OCI-LY7 (cell line): Measurements from ENCODE around the gene SDK2. TPM values are rescaled to one million over a fixed set of nuclear protein-coding genes. Genes with fewer than 3 reads are reported as not detected.

Experiments used
- BruUV-seq: library from RNA; stranded (reverse); fragments of 400-500 nt; replicated peaks from 2 replicates; lab custom pipeline; 2021; lab: Mats Ljungman, UMichigan
- CTCF ChIA-PET: fragments of 300-600 bp; sonication (Branson Sonifier 250); formaldehyde crosslinking; loops from one replicate; lab custom pipeline; 2022; ENCODE audit warnings: antibody characterized with exemption; ENCODE audit not compliant: unreplicated experiment; lab: Charles Lee
- POLR2A ChIA-PET: fragments of 300-600 bp; sonication (Branson Sonifier 250); formaldehyde crosslinking; loops from one replicate; lab custom pipeline; 2022; ENCODE audit warnings: antibody characterized with exemption; lab: Charles Lee
- DNase-seq: peaks from one replicate; pipeline ENCODE4 v3.0.0-alpha.2; 2015; ENCODE audit warnings: low spot score
- H2AFZ ChIP-seq: fragments of 200-600 bp; sonication (generic), shearing (Covaris generic); 2 replicates; pipeline ENCODE4 v1.6.1; 2014; ENCODE audit warnings: mild to moderate bottlenecking, antibody characterized with exemption, low read length, moderate library complexity
- H3K27ac ChIP-seq: fragments of 200-600 bp; sonication (generic); 2 replicates; pipeline ENCODE4 v1.5.1; 2014; ENCODE audit warnings: mixed run types, low read depth, mild to moderate bottlenecking, moderate library complexity, low read length, inconsistent platforms; ENCODE audit not compliant: poor library complexity, severe bottlenecking
- H3K36me3 ChIP-seq: fragments of 200-600 bp; sonication (generic); 2 replicates; pipeline ENCODE4 v1.6.1; 2014; ENCODE audit warnings: mild to moderate bottlenecking, antibody characterized with exemption, low read length, moderate library complexity, mixed read lengths; ENCODE audit not compliant: insufficient read depth
- H3K4me1 ChIP-seq: fragments of 200-600 bp; sonication (generic); 2 replicates; pipeline ENCODE4 v1.5.1; 2014; ENCODE audit warnings: mild to moderate bottlenecking, low read length; ENCODE audit not compliant: insufficient read depth, poor library complexity, severe bottlenecking
- H3K4me2 ChIP-seq: fragments of 200-600 bp; sonication (generic); 2 replicates; pipeline ENCODE4 v1.6.1; 2014; ENCODE audit warnings: mild to moderate bottlenecking, low read length
- H3K4me3 ChIP-seq: fragments of 200-600 bp; sonication (generic); 2 replicates; pipeline ENCODE4 v1.5.1; 2014; ENCODE audit warnings: mild to moderate bottlenecking, low read depth, low read length; ENCODE audit not compliant: poor library complexity, severe bottlenecking
- H3K79me2 ChIP-seq: fragments of 200-600 bp; sonication (generic); 2 replicates; pipeline ENCODE4 v1.6.1; 2016; ENCODE audit warnings: low read depth, mild to moderate bottlenecking, low read length, moderate library complexity, mixed read lengths; ENCODE audit not compliant: insufficient read depth
- H3K9me2 ChIP-seq: fragments of 200-600 bp; sonication (generic); 2 replicates; pipeline ENCODE4 v1.6.1; 2016; ENCODE audit warnings: mild to moderate bottlenecking, low read length, mixed read lengths; ENCODE audit not compliant: insufficient read depth
- H3K9me3 ChIP-seq: fragments of 200-600 bp; sonication (generic); 2 replicates; pipeline ENCODE4 v1.6.1; 2014; ENCODE audit warnings: mild to moderate bottlenecking, mixed run types, low read length, mixed read lengths
- H4K20me1 ChIP-seq: fragments of 200-600 bp; sonication (generic); 2 replicates; pipeline ENCODE4 v1.6.1; 2014; ENCODE audit warnings: mild to moderate bottlenecking, antibody characterized with exemption, low read length, moderate library complexity, mixed read lengths; ENCODE audit not compliant: insufficient read depth
- EZH2phosphoT487 ChIP-seq: fragments of 200-600 bp; sonication (generic); IDR thresholded peaks from 2 replicates; pipeline ENCODE4 v1.6.1; 2018; ENCODE audit warnings: low read depth, borderline replicate concordance, mild to moderate bottlenecking, mixed run types, antibody characterized with exemption, low read length, moderate library complexity, mixed read lengths
- intact Hi-C: fragments of 100-400 bp; cut with micrococcal nuclease; formaldehyde crosslinking; loops from one replicate; pipeline ENCODE4 v1.10.0; 2022; ENCODE audit not compliant: unreplicated experiment
- total RNA-seq, 2 experiments: library from RNA; depleted of rRNA in 1 of 2; stranded (reverse); fragments of >200 nt in 1 of 2; shearing (Covaris generic) in 1 of 2; gene quantifications; 2 replicates each; pipeline ENCODE4 v1.2.3, GENCODE V29; 2014 to 2022
- TF ChIP-seq, protein P1 (sequence below): fragments of 200-600 bp; sonication (generic); conservative IDR thresholded peaks from 2 replicates; pipeline ENCODE4 v1.5.1; 2014; ENCODE audit warnings: mild to moderate bottlenecking, antibody characterized with exemption, low read length, moderate library complexity, mixed read lengths

Gene SDK2
- total RNA-seq, 2 experiments from 2014 or later, result 0.32 to 1.8 TPM

DNA sequence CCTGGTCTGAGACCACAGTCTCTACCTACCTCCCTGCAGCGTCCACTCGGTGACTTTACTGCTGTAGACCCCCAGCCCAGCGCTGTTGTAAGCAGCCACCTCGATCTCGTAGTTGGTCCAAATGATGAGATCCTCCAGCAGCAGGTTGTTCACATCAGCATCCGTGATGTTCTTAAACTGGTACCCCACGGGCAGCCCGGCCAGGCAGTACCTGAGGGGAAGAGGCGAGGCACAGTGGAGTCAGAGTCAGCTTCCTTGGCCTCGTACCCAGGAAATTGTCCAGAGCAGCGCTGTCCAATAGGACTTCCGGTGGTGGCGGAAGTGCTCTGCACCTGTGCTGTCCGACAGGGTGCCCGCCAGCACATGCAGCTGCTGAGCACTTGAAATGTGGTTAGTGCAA, 228.5 kb downstream of the SDK2 start:
- no peak overlapping the region for H3K4me2 ChIP-seq
- CTCF ChIA-PET, result interaction anchor here (0.7 kb wide), 1 partner anchor 321 kb away, joined by 3 read pairs; no protein-coding TSS in a partner anchor

DNA sequence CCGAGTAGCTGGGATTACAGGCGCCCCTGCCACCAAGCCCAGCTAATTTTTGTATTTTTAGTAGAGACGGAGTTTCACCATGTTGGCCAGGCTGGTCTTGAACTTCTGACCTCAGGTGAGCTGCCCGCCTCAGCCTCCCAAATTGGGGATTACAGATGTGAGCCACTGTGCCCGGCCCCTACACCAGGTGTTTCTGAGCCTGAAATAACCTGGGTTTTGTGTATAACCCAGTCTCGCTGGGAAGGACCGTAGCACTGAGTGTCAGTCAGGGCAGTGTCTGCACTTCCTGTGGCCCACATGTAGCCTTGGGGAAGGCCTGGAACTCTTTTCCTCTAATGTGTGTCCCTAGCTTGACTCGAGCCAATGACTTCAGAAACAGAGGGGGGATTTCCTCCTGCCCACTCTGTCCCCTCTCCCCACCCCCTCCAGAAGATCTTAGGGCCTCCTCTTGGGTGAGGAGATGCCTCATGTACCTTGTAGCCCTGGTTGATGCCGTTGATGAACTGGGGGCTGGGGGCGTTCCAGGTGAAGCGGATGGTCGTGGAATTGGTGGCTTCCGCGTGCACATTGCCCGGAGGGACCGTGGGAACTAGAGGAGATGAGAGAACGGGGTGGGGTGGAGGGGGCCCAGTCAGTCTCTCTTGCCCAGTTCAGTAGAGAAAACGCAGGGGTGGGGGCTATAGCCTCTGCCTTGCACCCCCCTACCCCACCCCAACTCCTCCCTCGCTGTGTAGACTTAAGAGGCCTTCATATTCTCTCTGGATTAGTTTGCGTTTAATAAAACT, 229.9 kb downstream of the SDK2 start:
- no TSS peak for BruUV-seq
- H3K4me3 ChIP-seq, result no peak overlapping the region
- no peak overlapping the region for H3K27ac ChIP-seq
- no peaks in the 10 kb centered on the region for H3K9me2 ChIP-seq
- H3K9me3 ChIP-seq, result no peaks in the 10 kb centered on the region
- POLR2A ChIA-PET, result no interaction called here
- no peak for DNase-seq
- intact Hi-C loops, result no loop called here
- CTCF ChIA-PET, result no interaction called here
- no peaks in the 10 kb centered on the region for H3K4me1 ChIP-seq
- TF ChIP-seq, protein P1, sequence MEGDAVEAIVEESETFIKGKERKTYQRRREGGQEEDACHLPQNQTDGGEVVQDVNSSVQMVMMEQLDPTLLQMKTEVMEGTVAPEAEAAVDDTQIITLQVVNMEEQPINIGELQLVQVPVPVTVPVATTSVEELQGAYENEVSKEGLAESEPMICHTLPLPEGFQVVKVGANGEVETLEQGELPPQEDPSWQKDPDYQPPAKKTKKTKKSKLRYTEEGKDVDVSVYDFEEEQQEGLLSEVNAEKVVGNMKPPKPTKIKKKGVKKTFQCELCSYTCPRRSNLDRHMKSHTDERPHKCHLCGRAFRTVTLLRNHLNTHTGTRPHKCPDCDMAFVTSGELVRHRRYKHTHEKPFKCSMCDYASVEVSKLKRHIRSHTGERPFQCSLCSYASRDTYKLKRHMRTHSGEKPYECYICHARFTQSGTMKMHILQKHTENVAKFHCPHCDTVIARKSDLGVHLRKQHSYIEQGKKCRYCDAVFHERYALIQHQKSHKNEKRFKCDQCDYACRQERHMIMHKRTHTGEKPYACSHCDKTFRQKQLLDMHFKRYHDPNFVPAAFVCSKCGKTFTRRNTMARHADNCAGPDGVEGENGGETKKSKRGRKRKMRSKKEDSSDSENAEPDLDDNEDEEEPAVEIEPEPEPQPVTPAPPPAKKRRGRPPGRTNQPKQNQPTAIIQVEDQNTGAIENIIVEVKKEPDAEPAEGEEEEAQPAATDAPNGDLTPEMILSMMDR, result no peak
- no peak for TF ChIP-seq EZH2phosphoT487
- H3K4me2 ChIP-seq, result no peak overlapping the region
- H2AFZ ChIP-seq, result no peak overlapping the region
- no peaks in the 10 kb centered on the region for H4K20me1 ChIP-seq
- no peaks in the 10 kb centered on the region for H3K79me2 ChIP-seq
- H3K36me3 ChIP-seq, result no peaks in the 10 kb centered on the region

More for the DNA sequence above, 228.5 kb downstream of the SDK2 start:
- POLR2A ChIA-PET, result interaction anchor here (0.6 kb wide), 1 partner anchor 312 kb away, joined by 3 read pairs; no protein-coding TSS in a partner anchor
- no peak for DNase-seq
- no peak for TF ChIP-seq EZH2phosphoT487
- TF ChIP-seq, protein P1, result no peak
- no peaks in the 10 kb centered on the region for H3K9me3 ChIP-seq
- no peaks in the 10 kb centered on the region for H4K20me1 ChIP-seq
- no peak overlapping the region for H3K27ac ChIP-seq
- H3K36me3 ChIP-seq, result no peaks in the 10 kb centered on the region
- no peak overlapping the region for H3K4me3 ChIP-seq
- no TSS peak for BruUV-seq
- no peaks in the 10 kb centered on the region for H3K79me2 ChIP-seq
- no peak overlapping the region for H2AFZ ChIP-seq
- H3K4me1 ChIP-seq, result no peaks in the 10 kb centered on the region
- H3K9me2 ChIP-seq, result no peaks in the 10 kb centered on the region
- intact Hi-C loops, result no loop called here

DNA sequence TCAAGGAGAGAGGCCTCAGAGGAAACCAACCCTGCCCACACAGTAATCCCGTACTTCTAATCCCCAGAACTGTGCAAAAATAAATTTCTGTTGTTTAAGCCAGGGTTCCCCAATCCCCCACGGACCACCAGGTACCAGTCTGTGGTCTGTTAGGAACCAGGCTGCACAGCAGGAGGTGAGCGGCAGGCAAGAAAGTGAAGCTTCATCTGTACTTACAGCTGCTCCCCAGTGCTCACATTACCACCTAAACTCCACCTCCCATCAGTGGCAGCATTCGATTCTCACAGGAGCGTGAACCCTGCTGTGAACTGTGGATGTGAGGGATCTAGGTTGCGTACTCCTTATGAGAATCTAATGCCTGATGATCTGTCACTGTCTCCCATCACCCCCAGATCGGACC, 231.3 kb downstream of the SDK2 start:
- CTCF ChIA-PET, result no interaction called here
- POLR2A ChIA-PET, result no interaction called here
- BruUV-seq, result no TSS peak
- no peaks in the 10 kb centered on the region for H3K4me1 ChIP-seq
- H3K9me3 ChIP-seq, result no peaks in the 10 kb centered on the region
- H3K4me2 ChIP-seq, result no peak overlapping the region
- H4K20me1 ChIP-seq, result no peaks in the 10 kb centered on the region
- H2AFZ ChIP-seq, result no peak overlapping the region
- H3K9me2 ChIP-seq, result no peaks in the 10 kb centered on the region
- H3K4me3 ChIP-seq, result no peak overlapping the region
- no peak for DNase-seq
- TF ChIP-seq, protein P1, result no peak
- no peak for TF ChIP-seq EZH2phosphoT487
- H3K79me2 ChIP-seq, result no peaks in the 10 kb centered on the region
- H3K27ac ChIP-seq, result no peak overlapping the region
- intact Hi-C loops, result no loop called here
- no peaks in the 10 kb centered on the region for H3K36me3 ChIP-seq
